NCI-H1048 (cell line): ENCODE results near the gene NR2E1.

Experiments used
- DNase-seq: peaks from one replicate; lab custom pipeline; 2025; lab: John Stamatoyannopoulos, UW

Gene NR2E1

GRCh38 chr6:108165714-108166663 is at the start of gene NR2E1:
Gene NR2E1 (plus strand): TSS chr6:108166022. CDS start chr6:108166766, 744 bp downstream.
- DNase-seq = no peak

- DNase-seq = no peak
Observed at GRCh38 chr6:108116546-108117426, 49.0 kb upstream of the NR2E1 start.

GRCh38 chr6:108117427-108118358 is 48.1 kb upstream of the NR2E1 start:
- no peak for DNase-seq

- DNase-seq = no peak
Observed at GRCh38 chr6:108118359-108118724, 47.5 kb upstream of the NR2E1 start.

- no peak for DNase-seq
Observed at GRCh38 chr6:108118810-108119768, 46.7 kb upstream of the NR2E1 start.

GRCh38 chr6:108119769-108120141 is 46.1 kb upstream of the NR2E1 start:
- DNase-seq = no peak

- no peak for DNase-seq
Observed at GRCh38 chr6:108120311-108120710, 45.5 kb upstream of the NR2E1 start.

- DNase-seq = no peak
Observed at GRCh38 chr6:108121612-108122011, 44.2 kb upstream of the NR2E1 start.

- DNase-seq = no peak
Observed at GRCh38 chr6:108123481-108123929, 42.3 kb upstream of the NR2E1 start.

- DNase-seq = no peak
Observed at GRCh38 chr6:108123946-108124345, 41.9 kb upstream of the NR2E1 start.

GRCh38 chr6:108127056-108127455 is 38.8 kb upstream of the NR2E1 start:
- DNase-seq = no peak

GRCh38 chr6:108127826-108128225 is 38.0 kb upstream of the NR2E1 start:
- no peak for DNase-seq

GRCh38 chr6:108130262-108130661 is 35.6 kb upstream of the NR2E1 start:
- no peak for DNase-seq

- DNase-seq = no peak
Observed at GRCh38 chr6:108132863-108133262, 33.0 kb upstream of the NR2E1 start.

GRCh38 chr6:108133594-108134179 is 32.1 kb upstream of the NR2E1 start:
- DNase-seq = no peak

GRCh38 chr6:108134213-108134970 is 31.4 kb upstream of the NR2E1 start:
- DNase-seq = no peak

- DNase-seq = no peak
Observed at GRCh38 chr6:108142240-108142639, 23.6 kb upstream of the NR2E1 start.

- no peak for DNase-seq
Observed at GRCh38 chr6:108145639-108146038, 20.2 kb upstream of the NR2E1 start.

GRCh38 chr6:108152446-108152845 is 13.4 kb upstream of the NR2E1 start:
- DNase-seq = no peak
